ENCODE measurements around the gene RGL1.
"Not testable (repeated sequence)": the region's sequence is repeated elsewhere in the genome, so short reads cannot be mapped to it uniquely, and the experiment has no call there.

RGL1 gene

GRCh38 chr1:183783767-183784637 is 20.9 kb upstream of the RGL1 start:
- in situ Hi-C loops (cut with MboI; ENCODE audit: low sequenced_read_pairs) = no loop called here

GRCh38 chr1:183785921-183786320 is 19.0 kb upstream of the RGL1 start:
- in situ Hi-C loops (cut with MboI; ENCODE audit: low sequenced_read_pairs) = not testable (repeated sequence)

DNA sequence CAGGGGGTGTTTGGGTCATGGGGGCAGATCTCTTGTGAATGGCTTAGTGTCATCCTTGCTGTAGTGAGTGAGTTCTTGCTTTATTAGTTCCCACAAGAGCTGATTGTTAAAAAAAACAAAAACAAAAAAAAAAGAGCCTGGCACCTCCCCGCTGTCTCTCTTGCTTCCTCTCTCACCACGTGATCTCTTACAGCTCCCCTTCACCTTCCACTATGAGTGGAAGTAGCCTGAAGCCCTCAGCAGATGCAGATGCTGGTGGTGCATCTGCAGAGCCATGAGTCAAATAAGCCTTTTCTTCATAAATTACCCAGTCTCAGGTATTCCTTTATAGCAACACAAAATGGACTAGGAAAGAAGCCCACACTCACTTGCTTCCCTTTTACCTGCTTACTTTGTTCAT is 17.2 kb upstream of the RGL1 start:
- in situ Hi-C loops (cut with MboI; ENCODE audit: low sequenced_read_pairs) = no loop called here

- in situ Hi-C loops (cut with MboI; ENCODE audit: low sequenced_read_pairs) = no loop called here
Observed at GRCh38 chr1:183791319-183791718, 13.6 kb upstream of the RGL1 start.

- in situ Hi-C loops (cut with MboI; ENCODE audit: low sequenced_read_pairs) = no loop called here
Observed at GRCh38 chr1:183792300-183792699, 12.6 kb upstream of the RGL1 start.

DNA sequence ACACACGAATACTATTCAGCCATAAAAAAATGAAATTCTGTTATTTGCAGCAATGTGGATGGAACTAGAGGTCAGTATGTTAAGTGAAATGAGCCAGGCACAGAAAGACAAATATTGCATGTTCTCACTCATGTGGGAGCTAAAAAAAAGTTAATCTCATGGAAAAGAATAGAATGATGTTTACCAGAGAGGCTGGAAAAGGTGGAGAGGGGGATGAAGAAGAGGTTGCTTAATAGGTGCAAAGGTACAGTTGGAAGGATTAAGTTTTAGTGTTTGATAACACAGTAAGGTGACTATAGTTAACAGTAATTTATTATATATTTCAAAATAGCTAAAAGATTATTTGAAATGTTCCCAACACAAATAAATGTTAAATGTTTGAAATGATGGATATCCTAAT is 10.8 kb upstream of the RGL1 start:
- in situ Hi-C loops (cut with MboI; ENCODE audit: low sequenced_read_pairs) = no loop called here

DNA sequence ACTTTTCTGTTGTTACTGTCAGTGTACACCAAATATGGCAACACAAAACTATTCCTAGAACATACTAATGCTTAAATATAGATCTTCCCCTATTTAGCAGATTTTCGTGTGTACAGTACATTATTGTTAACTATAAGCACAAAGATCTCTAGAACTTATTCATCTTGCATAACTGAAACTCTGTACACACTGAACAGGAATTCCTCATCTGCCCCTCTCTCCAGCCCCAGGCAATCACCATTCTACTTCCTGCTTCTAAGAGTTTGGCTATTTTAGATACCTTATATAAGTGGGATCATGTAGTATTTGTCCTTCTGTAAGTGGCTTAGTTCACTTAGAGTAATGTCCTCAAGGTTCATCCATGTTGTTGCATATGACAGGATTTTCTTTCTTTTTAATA is 4.5 kb upstream of the RGL1 start:
- in situ Hi-C loops (cut with MboI; ENCODE audit: low sequenced_read_pairs) = no loop called here

DNA sequence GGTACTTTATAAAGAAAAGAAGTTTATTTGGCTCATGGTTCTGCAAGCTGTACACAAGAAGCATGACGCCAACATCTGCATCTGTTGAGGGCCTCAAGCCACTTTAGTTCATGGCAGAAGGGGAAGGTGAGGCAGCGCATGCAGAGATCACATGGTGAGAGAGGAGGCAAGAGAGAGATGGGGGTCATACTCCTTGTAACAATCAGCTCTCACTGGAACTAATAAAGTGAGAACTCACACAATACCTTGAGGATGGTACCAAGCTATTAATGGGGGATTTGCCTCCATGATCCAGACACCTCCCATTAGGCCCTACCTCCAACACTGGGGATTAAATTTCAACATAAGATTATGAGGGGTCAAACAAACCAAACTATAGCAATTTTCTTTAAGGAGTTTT is 3.3 kb upstream of the RGL1 start:
- in situ Hi-C loops (cut with MboI; ENCODE audit: low sequenced_read_pairs) = no loop called here

GRCh38 chr1:183804387-183804786 is 533 bp upstream of the RGL1 start:
- in situ Hi-C loops (cut with MboI; ENCODE audit: low sequenced_read_pairs) = no loop called here

- in situ Hi-C loops (cut with MboI; ENCODE audit: low sequenced_read_pairs) = no loop called here
Observed at GRCh38 chr1:183806125-183806524, 1.2 kb downstream of the RGL1 start.

DNA sequence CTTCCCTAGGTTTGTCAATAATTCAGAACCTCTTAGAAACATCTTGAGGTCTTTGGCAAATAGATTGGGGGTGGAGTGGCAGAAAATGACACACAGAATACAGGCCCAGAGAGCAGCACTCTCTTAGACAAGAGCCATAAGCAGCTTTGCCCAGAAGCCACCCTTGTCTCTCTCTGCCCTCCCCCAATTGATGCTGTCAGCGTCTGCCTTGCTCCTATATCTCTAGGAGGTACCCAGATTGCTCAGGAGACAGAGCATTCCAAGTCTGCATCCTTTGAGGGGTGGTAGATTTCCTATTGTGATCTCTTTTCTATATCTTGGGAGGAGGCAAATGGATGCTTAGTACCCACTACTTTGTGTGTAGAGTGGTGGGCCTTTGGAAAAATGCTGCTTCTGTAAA is 1.8 kb downstream of the RGL1 start:
- in situ Hi-C loops (cut with MboI; ENCODE audit: low sequenced_read_pairs) = no loop called here

- in situ Hi-C loops (cut with MboI; ENCODE audit: low sequenced_read_pairs) = no loop called here
Observed at GRCh38 chr1:183807549-183808168, 2.7 kb downstream of the RGL1 start.

DNA sequence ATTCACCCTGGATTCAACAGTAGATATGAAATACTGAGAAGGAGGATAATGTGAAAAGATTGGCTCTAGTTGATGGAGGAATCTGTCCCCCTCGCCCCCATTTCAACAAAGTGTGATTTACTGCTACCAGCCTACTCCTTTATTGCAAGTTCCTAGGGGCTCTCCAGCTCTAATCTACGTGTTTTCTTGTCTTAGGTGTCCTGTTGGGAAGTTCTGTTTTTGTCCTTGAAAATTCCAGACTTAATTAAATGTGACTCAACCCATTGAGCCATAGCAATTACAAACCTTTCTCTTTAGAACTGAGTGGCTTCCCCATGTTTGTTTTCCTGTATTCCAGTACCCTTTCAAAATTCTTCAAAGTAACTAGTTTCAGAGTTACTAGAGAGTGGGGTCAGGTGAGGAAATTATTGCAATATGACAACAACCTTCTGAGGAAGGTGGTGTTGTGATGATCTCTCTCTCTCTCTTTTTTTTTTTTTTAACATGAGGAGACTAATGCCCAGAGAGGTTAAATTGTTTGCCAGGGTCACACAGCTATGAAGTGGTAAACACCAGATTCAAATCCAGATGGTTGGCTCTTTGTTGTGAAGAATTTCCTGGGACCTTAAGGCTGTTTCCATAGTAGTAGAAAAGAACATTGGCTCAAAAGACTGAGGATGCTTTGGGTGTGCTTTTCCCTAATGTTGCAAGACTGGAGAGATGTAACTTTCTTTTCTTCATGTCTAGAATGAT is 3.5 kb downstream of the RGL1 start:
- in situ Hi-C loops (cut with MboI; ENCODE audit: low sequenced_read_pairs) = no loop called here

DNA sequence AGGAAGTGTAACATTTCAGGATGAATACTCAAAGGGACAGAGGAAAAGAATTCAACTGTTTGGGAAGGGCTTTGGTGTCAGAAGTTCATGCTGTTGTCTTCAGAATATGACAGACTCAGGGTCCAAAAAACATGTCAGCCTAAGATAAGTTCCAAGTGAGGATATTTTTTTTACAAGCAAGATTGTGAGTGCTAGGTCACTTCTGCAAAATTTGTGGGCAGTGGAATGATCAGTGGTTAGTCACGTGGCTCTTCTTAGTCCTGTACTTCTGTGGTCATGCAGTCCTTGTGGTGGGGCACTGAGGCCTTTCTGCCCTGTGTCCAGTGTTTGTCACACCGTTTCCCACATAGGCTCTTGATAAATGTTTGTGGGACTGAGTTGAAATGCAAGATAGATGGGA is 5.2 kb downstream of the RGL1 start:
- in situ Hi-C loops (cut with MboI; ENCODE audit: low sequenced_read_pairs) = no loop called here

DNA sequence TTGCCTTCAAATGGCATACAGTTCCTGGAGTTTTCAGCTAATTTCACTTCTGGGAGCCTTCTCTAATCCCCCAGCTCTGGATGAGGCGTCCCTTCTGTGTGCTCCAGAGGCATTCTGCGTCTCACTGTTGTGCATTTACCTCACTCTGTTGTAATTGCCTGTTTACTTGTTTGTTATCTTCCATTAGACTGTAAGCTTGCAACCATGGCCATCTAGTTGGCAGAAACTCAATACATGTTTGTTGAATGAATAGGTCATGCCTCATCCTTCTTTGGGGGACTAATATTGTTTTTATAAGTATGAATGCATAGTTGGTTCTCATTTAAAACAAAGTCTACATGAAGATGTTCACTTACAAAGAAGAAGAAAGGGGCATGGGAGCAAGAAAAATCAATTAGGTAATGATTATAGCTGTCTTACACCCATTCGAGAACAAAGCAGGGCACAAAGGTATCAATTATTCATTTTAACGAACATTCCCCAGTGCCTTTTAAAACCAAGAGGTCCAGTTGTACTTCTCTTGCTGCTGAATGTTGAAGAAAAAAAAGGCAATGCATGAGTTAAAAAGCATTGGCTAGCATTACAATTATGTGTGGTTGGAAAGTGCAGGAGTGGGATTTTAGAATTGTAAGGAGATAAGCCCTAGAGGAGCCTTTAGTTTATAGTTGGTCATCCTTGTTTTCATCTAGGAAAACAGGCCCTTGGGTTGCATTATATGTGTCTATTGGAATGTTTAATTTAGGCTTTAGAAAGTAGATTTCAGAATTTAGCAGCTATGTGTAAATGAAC is 6.0 kb downstream of the RGL1 start:
- in situ Hi-C loops (cut with MboI; ENCODE audit: low sequenced_read_pairs) = no loop called here

- in situ Hi-C loops (cut with MboI; ENCODE audit: low sequenced_read_pairs) = no loop called here
Observed at GRCh38 chr1:183812128-183812527, 7.2 kb downstream of the RGL1 start.

DNA sequence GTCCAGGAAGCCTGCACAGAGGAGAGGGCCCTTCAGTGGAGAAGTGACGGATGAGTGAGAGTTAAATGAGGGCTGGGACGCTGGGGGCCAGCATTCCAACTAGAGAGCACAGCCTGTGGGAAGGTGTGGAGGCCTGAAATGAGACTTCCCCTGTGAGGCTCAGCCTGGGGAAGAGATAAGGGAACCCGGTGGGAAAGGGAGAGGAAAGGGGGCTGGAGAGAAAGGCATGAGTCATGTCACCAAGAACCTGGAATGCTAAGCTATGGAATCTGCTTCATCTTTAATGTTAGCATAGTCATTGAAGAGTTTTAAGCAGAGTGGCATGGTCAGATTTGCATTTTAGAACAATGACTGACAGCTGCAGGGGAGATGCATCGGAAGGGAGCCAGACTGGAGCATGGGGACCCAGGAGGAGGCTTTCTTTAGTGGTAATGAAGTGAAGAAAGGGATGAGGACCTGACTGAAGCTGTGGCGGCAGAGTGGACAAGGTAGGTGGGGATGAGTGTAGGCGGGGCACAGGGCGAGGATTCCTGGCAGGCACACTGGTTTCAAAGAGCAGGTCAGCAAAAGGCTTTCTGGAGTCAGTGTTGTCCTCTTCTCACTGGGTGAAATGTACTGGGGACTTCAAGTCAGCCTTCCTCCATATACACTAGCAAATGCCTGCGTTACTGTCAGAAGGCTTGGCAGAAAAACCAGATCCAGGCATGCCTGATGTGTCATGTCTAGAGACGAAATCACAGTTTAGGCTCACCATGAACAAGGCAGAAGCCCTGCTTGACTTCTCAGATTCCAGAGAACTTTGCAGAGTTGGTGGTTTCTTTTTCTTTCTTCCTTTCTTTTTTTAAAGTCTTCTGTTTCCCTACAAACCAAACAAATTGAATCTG is 8.0 kb downstream of the RGL1 start:
- in situ Hi-C loops (cut with MboI; ENCODE audit: low sequenced_read_pairs) = no loop called here

DNA sequence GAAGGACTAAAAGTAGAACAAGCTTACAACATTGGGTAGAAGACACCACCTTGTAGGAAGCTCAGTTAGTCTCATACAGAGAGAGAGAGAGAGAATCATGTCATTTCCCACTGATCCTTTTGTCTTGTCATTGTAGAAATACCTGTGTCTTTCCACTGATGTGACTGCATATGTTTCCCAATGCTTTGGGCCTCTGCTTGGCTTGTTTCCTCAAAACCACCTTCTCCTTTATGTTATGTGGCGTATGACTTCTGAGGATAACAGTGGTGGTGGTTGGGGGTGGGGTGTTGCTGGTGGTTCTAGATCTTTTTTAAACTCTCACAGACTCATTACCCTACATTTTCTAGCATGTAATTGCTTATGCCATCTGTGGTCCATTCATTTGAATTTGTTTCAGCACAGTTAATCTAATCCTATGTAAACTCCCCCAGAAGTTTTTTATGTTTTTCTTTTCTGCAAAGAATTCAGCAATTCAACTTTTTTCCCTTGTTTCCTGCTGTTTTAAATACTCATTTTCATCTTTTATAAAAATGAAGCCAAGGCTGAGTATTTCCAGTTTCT is 9.3 kb downstream of the RGL1 start:
- in situ Hi-C loops (cut with MboI; ENCODE audit: low sequenced_read_pairs) = no loop called here

DNA sequence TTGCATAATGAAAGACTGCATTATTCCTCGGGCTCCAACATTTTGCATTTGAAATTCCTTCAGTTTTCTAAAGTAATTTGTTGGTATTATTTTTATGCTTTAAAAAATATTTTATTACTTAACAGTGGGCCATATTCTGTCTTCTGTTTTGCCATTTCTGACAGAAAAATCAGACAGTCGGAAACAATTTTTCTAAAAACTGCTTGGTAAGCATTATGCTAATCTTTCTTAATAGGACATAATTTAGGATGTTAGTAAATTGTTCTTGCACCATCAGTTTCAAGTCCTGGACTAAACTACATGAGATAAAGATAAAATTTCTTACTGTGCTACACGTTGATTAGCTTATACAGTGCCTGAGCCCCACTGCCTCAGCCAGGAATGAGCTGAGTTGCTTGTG is 11.2 kb downstream of the RGL1 start:
- in situ Hi-C loops (cut with MboI; ENCODE audit: low sequenced_read_pairs) = no loop called here

Data from hTERT RPE-1 (cell line).